Erythroblast (primary cell): ENCODE results near the gene HM13.

Experiments
- GATA1 ChIP-seq: IDR thresholded peaks from 2 replicates; pipeline ENCODE4 v1.6.1; 2011; ENCODE audit warnings: low read depth, mild to moderate bottlenecking, control low read depth, low read length, moderate library complexity
- POLR2A ChIP-seq: IDR thresholded peaks from 2 replicates; pipeline ENCODE4 v1.6.1; 2011; ENCODE audit warnings: mild to moderate bottlenecking, low read length

DNA sequence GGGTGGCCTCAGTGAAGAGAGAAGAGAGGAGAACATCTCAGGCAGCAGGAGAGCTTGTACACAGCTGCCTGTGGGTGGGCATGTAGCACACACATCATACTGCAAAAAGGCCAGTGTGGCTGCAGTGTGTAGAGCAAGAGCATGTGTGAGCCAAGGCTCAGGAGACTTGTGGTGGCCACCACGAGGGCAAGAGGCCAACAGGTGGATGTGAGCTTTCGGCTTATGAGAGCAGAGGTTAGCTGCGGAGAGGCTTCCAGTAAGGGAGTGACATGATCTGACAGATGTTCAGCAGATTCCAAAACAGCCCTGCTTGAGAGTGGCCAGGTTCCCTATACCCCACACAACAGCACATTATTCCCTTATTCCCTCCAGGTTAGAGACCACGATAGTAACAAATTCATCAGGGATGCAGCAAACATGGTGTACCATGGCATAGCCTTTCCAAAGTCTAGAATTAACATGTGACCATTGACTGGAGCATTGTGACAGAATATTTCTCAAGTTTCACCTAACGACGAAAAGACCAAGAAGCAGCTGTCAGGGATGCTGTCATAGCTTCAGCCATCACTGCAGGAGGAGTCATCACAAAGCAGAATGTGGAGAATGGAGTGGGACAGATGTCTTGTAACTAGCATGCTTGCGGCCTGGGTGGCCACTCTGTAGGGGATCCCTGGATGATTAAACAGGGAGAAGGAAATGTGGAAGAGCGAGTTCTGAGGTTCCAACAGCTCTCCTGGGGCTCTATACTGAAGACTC lies 23.1 kb downstream of the HM13 start:
- TF ChIP-seq POLR2A (no peak), GATA1 (no peak)
